HCT116 (cell line): Measurements from ENCODE around the gene GLDC.

Experiments used
- EGR1 ChIP-seq: IDR thresholded peaks from 2 replicates; pipeline ENCODE4 v1.6.1; 2012; ENCODE audit warnings: low read depth
- EZH2 ChIP-seq: fragments of 200-600 bp; sonication (generic); IDR thresholded peaks from 2 replicates; pipeline ENCODE4 v1.6.1; 2017; ENCODE audit warnings: antibody characterized with exemption, mixed run types
- POLR2A ChIP-seq: IDR thresholded peaks from 2 replicates; pipeline ENCODE4 v1.7.0; 2011; ENCODE audit warnings: borderline replicate concordance; ENCODE audit not compliant: insufficient read depth, insufficient read length; ENCODE audit errors: extremely low read depth
- RAD21 ChIP-seq: IDR thresholded peaks from 2 replicates; pipeline ENCODE4 v1.6.1; 2012; ENCODE audit warnings: low read depth, mild to moderate bottlenecking
- SRF ChIP-seq: IDR thresholded peaks from 2 replicates; pipeline ENCODE4 v1.6.1; 2012; ENCODE audit warnings: low read depth
- ZNF274 ChIP-seq: fragments of 200-500 bp; sonication (Bioruptor generic); IDR thresholded peaks from 2 replicates; pipeline ENCODE4 v1.6.1; 2014; ENCODE audit warnings: mild to moderate bottlenecking, low read depth, low read length, inconsistent platforms
- TF ChIP-seq, protein P1 (sequence below), 3 experiments: fragments of 200-600 bp in 1 of 3; sonication (generic) in 1 of 3; IDR thresholded peaks in 2 of 3; conservative IDR thresholded peaks in 1 of 3; 2 replicates each; pipeline ENCODE4 v1.5.1; 2012 to 2017; ENCODE audit warnings: low read depth in 2 of 3, low read length in 2 of 3, antibody characterized with exemption in 1 of 3, borderline replicate concordance in 1 of 3, control low read depth in 1 of 3, mild to moderate bottlenecking in 1 of 3, mixed read lengths in 1 of 3, mixed run types in 1 of 3, moderate library complexity in 1 of 3; ENCODE audit not compliant: insufficient read depth in 1 of 3
- TF ChIP-seq, protein P2 (sequence below): IDR thresholded peaks from 2 replicates; pipeline ENCODE4 v1.6.1; 2012; ENCODE audit warnings: low read depth
- TF ChIP-seq, protein P3 (sequence below): IDR thresholded peaks from 2 replicates; pipeline ENCODE4 v1.6.1; 2012

DNA sequence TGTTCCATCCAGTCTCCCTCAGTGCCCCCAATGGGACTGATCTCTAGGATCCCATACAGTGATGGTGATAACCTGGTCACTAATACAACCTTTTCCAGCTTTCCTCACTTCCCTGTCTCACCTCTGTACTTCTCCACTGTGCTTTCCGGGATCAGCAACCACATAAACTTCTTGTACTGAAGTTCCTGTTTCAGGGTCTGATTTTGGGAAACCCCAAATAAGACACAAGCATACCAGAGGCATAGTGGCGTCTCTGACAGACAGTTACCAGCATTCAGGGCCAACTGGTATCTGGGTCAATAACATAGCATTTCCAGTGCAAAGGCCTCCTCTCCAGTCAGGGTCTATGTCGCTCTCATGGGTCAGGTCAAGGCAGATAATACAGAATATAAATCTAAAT, 64.3 kb downstream of the GLDC start:
- TF ChIP-seq, protein P1, sequence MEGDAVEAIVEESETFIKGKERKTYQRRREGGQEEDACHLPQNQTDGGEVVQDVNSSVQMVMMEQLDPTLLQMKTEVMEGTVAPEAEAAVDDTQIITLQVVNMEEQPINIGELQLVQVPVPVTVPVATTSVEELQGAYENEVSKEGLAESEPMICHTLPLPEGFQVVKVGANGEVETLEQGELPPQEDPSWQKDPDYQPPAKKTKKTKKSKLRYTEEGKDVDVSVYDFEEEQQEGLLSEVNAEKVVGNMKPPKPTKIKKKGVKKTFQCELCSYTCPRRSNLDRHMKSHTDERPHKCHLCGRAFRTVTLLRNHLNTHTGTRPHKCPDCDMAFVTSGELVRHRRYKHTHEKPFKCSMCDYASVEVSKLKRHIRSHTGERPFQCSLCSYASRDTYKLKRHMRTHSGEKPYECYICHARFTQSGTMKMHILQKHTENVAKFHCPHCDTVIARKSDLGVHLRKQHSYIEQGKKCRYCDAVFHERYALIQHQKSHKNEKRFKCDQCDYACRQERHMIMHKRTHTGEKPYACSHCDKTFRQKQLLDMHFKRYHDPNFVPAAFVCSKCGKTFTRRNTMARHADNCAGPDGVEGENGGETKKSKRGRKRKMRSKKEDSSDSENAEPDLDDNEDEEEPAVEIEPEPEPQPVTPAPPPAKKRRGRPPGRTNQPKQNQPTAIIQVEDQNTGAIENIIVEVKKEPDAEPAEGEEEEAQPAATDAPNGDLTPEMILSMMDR (IDR thresholded peaks at IDR 0.05 in 2 of 3, conservative IDR thresholded peaks at IDR 0.05 in 1 of 3; ENCODE audit: borderline replicate concordance in 1 of 3, insufficient read depth in 1 of 3, low read depth in 2 of 3, low read length in 2 of 3): no peak
- TF ChIP-seq POLR2A (no peak), EZH2 (no peak), EGR1 (no peak), ZNF274 (no peak), RAD21 (no peak), SRF (no peak)
- TF ChIP-seq, protein P2, sequence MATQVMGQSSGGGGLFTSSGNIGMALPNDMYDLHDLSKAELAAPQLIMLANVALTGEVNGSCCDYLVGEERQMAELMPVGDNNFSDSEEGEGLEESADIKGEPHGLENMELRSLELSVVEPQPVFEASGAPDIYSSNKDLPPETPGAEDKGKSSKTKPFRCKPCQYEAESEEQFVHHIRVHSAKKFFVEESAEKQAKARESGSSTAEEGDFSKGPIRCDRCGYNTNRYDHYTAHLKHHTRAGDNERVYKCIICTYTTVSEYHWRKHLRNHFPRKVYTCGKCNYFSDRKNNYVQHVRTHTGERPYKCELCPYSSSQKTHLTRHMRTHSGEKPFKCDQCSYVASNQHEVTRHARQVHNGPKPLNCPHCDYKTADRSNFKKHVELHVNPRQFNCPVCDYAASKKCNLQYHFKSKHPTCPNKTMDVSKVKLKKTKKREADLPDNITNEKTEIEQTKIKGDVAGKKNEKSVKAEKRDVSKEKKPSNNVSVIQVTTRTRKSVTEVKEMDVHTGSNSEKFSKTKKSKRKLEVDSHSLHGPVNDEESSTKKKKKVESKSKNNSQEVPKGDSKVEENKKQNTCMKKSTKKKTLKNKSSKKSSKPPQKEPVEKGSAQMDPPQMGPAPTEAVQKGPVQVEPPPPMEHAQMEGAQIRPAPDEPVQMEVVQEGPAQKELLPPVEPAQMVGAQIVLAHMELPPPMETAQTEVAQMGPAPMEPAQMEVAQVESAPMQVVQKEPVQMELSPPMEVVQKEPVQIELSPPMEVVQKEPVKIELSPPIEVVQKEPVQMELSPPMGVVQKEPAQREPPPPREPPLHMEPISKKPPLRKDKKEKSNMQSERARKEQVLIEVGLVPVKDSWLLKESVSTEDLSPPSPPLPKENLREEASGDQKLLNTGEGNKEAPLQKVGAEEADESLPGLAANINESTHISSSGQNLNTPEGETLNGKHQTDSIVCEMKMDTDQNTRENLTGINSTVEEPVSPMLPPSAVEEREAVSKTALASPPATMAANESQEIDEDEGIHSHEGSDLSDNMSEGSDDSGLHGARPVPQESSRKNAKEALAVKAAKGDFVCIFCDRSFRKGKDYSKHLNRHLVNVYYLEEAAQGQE: no peak
- TF ChIP-seq, protein P3, sequence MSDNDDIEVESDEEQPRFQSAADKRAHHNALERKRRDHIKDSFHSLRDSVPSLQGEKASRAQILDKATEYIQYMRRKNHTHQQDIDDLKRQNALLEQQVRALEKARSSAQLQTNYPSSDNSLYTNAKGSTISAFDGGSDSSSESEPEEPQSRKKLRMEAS: no peak
